K562 (cell line): Measurements from ENCODE around the gene KASH5.

Experiments used
- CCAR2 ChIP-seq: fragments of 200-400 bp; formaldehyde crosslinking; IDR thresholded peaks from 2 replicates; pipeline ENCODE4 v1.6.1; 2017; ENCODE audit warnings: mild to moderate bottlenecking, low read depth, low read length
- HDAC1 ChIP-seq, 2 experiments: fragments of 450-650 bp; IDR thresholded peaks; 2 replicates each; pipeline ENCODE4 v1.6.1; 2016 to 2017; ENCODE audit warnings: inconsistent platforms in 1 of 2, mild to moderate bottlenecking in 1 of 2, moderate library complexity in 1 of 2
- HNRNPH1 ChIP-seq: fragments of 200-400 bp; formaldehyde crosslinking; optimal IDR thresholded peaks from 2 replicates; pipeline ENCODE3; 2017; ENCODE audit warnings: low read depth, mild to moderate bottlenecking, low read length, moderate library complexity
- TF ChIP-seq, protein P1 (sequence below): sonication (generic); formaldehyde crosslinking; IDR thresholded peaks from 2 replicates; pipeline ENCODE4 v1.9.0; 2022; ENCODE audit warnings: mild to moderate bottlenecking, missing genetic modification reagents

DNA sequence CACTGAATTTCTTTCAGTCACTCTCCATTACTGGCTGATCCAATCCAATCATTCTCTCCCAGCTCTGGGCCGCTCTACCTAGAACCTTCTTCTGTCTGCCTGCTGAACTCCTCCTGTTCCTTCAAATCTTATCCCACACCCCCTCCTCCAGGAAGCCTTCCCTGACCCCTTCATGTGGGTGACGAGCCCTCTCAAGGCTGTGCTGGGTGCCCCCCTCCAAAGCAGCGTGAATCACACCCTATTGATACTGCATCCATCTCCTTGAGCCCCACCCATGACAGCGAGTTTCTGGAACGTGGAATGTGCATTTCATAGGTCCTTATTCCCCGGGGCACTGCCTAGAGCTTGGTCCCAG lies 60.4 kb downstream of the KASH5 start:
- TF ChIP-seq CCAR2 (no peak), HNRNPH1 (no peak), HDAC1 (IDR thresholded peaks at IDR 0.05) (no peak)
- TF ChIP-seq, protein P1, sequence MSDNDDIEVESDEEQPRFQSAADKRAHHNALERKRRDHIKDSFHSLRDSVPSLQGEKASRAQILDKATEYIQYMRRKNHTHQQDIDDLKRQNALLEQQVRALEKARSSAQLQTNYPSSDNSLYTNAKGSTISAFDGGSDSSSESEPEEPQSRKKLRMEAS (CRISPR knock-in tag), result no peak
